Sigmoid colon (tissue), 7 donors: Measurements from ENCODE around the gene SLC4A1. TPM values are rescaled to one million over a fixed set of nuclear protein-coding genes. Genes with fewer than 3 reads are reported as not detected.

Source experiments
- DNase-seq: peaks from one replicate; pipeline ENCODE4 v3.0.0-alpha.2; 2019
- H3K27ac ChIP-seq, 4 donors: fragments of 200-600 bp; sonication (generic); one replicate each; pipeline ENCODE4 v1.5.1; 2016 to 2019; ENCODE audit warnings: mild to moderate bottlenecking in 1 of 4
- H3K27me3 ChIP-seq, 3 donors: fragments of 200-600 bp; sonication (generic); one replicate each; pipeline ENCODE4 v1.5.1; 2019; ENCODE audit warnings: mild to moderate bottlenecking in 1 of 3
- H3K36me3 ChIP-seq, 4 donors: fragments of 200-600 bp; sonication (generic); one replicate each; pipeline ENCODE4 v1.5.1; 2016 to 2019
- H3K4me1 ChIP-seq, 4 donors: fragments of 200-600 bp; sonication (generic); one replicate each; pipeline ENCODE4 v1.5.1; 2017 to 2019
- H3K4me3 ChIP-seq, 4 donors: fragments of 200-600 bp; sonication (generic); one replicate each; pipeline ENCODE4 v1.5.1; 2017 to 2019; ENCODE audit warnings: mild to moderate bottlenecking in 2 of 4, moderate library complexity in 1 of 4
- H3K9me3 ChIP-seq, 4 donors: fragments of 200-600 bp in 3 of 4; sonication (generic) in 3 of 4; one replicate each; pipeline versions ENCODE4 v1.5.1 to v1.6.1; 2013 to 2019
- EP300 ChIP-seq, 4 donors: sonication (generic); formaldehyde crosslinking; IDR thresholded peaks; one replicate each; pipeline ENCODE4 v1.6.1; 2017; ENCODE audit warnings: antibody characterized with exemption in 4 of 4
- POLR2A ChIP-seq, 2 donors: fragments of 450-650 bp; IDR thresholded peaks; one replicate each; pipeline ENCODE4 v1.6.1; 2016; ENCODE audit warnings: antibody characterized with exemption in 2 of 2, mild to moderate bottlenecking in 2 of 2, moderate library complexity in 2 of 2
- POLR2AphosphoS5 ChIP-seq, 4 donors: sonication (generic); formaldehyde crosslinking; IDR thresholded peaks; one replicate each; pipeline ENCODE4 v1.6.1; 2017; ENCODE audit warnings: antibody characterized with exemption in 4 of 4
- WGBS, 2 donors: extraction: QIAGEN DNeasy Blood & Tissue Kit; methylation state at CpG; one replicate each; pipeline ENCODE4 v1.1.7; 2013; 5-methylcytosine and 5-hydroxymethylcytosine counted together
- intact Hi-C: fragments of 100-400 bp; cut with DNase I; formaldehyde crosslinking; loops from one replicate; pipeline ENCODE4 v1.15.1; 2023
- polyA plus RNA-seq, 3 donors: library from polyadenylated mRNA; stranded (reverse); fragments of 200-250 nt; gene quantifications; one replicate each; pipeline ENCODE4 v1.2.3, GENCODE V29; 2013
- total RNA-seq, 4 donors: library from RNA; depleted of rRNA; stranded (reverse); fragments of >200 nt; gene quantifications; one replicate each; pipeline ENCODE4 v1.1.0, GENCODE V29; 2016
- TF ChIP-seq, protein P1 (sequence below), 4 experiments: fragments of 450-650 bp in 3 of 4; fragments of 200-600 bp in 1 of 4; IDR thresholded peaks; one replicate each; pipeline ENCODE4 v1.5.1; 2016 to 2019; ENCODE audit warnings: antibody characterized with exemption in 4 of 4, mild to moderate bottlenecking in 3 of 4, moderate library complexity in 2 of 4
- donor health status: healthy with polysubstance abuse.
- donor health status: Bipolar disorder and iron deficiency.
- donor health status: healthy.

Gene SLC4A1
- under 1 TPM in 1 of 4 donors, not detected in 3; under 0.01 TPM for total RNA-seq
- under 1 TPM in 1 of 3 donors, not detected in 2; 0.23 TPM for polyA plus RNA-seq

DNA sequence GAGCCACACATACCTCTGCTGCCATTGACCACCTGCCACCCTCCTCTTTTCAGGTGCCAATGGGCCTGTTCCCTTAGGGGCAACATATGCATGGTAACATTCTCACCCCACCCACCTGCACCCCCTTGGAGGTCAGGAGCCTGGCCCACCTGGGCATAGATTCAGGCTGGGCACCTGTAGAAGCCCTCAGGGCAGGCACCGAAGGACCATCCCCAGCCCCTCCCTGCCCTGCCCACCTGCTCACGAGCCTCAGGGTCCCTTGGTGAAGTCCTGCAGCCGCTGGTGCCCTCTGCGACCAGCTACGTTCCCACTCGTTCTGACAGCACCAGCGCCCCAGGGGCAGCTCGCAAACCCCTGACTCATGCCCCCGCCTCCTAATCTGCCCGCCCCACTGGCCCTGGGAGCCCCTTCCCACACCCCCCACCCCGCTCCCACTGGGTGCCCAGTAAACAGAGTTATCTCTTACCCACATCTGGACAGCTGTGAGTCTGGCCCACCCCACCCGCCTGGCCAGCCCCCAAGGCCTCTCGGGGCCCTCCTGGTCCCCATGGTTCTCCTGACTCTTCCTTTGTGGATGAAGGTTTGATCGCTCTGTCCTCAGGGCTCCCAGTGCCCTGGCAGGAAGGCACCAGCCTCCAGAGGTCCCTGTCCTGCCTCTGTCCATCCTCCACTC lies at the start of gene SLC4A1:
TSS of gene SLC4A1 (minus strand) at position 318 of the 673 bp plus-strand sequence. CDS start 5,269 bp downstream, outside the sequence.
- no peak within 1 kb of the TSS for H3K4me3 ChIP-seq
- H3K36me3 ChIP-seq = no peaks in the 10 kb centered on the region
- H3K27ac ChIP-seq = no peak within 1 kb of the TSS
- WGBS, 2 donors = 68 to 76% methylated on average over 14 of the region's 14 CpGs
- no peak for TF ChIP-seq POLR2AphosphoS5 (IDR thresholded peaks at IDR 0.05)
- TF ChIP-seq, protein P1, sequence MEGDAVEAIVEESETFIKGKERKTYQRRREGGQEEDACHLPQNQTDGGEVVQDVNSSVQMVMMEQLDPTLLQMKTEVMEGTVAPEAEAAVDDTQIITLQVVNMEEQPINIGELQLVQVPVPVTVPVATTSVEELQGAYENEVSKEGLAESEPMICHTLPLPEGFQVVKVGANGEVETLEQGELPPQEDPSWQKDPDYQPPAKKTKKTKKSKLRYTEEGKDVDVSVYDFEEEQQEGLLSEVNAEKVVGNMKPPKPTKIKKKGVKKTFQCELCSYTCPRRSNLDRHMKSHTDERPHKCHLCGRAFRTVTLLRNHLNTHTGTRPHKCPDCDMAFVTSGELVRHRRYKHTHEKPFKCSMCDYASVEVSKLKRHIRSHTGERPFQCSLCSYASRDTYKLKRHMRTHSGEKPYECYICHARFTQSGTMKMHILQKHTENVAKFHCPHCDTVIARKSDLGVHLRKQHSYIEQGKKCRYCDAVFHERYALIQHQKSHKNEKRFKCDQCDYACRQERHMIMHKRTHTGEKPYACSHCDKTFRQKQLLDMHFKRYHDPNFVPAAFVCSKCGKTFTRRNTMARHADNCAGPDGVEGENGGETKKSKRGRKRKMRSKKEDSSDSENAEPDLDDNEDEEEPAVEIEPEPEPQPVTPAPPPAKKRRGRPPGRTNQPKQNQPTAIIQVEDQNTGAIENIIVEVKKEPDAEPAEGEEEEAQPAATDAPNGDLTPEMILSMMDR (IDR thresholded peaks at IDR 0.05) = no peak
- TF ChIP-seq EP300 (IDR thresholded peaks at IDR 0.05) = no peak
- TF ChIP-seq POLR2A (IDR thresholded peaks at IDR 0.05) = no peak
- intact Hi-C loops = no loop called here
- peaks cover 0 to 7% (median 0%) of the 10 kb centered on the region in 3 donors for H3K27me3 ChIP-seq
- H3K4me1 ChIP-seq = no peaks in the 10 kb centered on the region
- no peak for DNase-seq
- no peaks in the 10 kb centered on the region for H3K9me3 ChIP-seq

DNA sequence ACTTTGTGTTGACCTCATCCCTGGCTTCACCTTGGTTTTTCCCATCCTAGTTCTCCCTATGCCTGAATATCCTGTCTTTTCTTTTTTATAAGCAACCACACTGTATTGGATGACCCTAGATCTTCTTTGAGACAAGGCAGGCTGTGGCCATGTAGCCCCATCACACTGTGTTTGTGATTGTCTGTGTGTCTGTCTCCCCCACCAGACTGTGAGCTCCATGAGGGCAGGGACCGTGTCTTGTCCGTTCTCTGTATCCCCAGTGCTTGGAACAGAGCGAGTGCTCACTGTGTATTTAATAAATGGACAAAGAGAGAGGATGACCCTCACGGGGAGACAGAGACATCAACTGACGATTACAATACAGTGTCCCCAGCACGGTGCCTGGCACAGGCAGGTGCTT lies 49.6 kb upstream of the SLC4A1 start:
- H3K9me3 ChIP-seq = no peaks in the 10 kb centered on the region
- peaks cover 22 to 54% (median 45%) of the 10 kb centered on the region in 3 donors for H3K27me3 ChIP-seq
- peaks cover 0 to 14% (median 11%) of the 10 kb centered on the region in 4 donors for H3K4me1 ChIP-seq
- H3K36me3 ChIP-seq = peaks cover 22 to 36% (median 30%) of the 10 kb centered on the region in 4 donors
- H3K4me3 ChIP-seq = no peak overlapping the region
- intact Hi-C loops = no loop called here
- WGBS, 2 donors = 80 to 92% methylated on average over 6 of the region's 6 CpGs
- no peak overlapping the region for H3K27ac ChIP-seq
- TF ChIP-seq, protein P1 (IDR thresholded peaks at IDR 0.05) = no peak
- no peak for TF ChIP-seq POLR2AphosphoS5 (IDR thresholded peaks at IDR 0.05)
- TF ChIP-seq EP300 (IDR thresholded peaks at IDR 0.05) = no peak
- no peak for TF ChIP-seq POLR2A (IDR thresholded peaks at IDR 0.05)
- DNase-seq = no peak

DNA sequence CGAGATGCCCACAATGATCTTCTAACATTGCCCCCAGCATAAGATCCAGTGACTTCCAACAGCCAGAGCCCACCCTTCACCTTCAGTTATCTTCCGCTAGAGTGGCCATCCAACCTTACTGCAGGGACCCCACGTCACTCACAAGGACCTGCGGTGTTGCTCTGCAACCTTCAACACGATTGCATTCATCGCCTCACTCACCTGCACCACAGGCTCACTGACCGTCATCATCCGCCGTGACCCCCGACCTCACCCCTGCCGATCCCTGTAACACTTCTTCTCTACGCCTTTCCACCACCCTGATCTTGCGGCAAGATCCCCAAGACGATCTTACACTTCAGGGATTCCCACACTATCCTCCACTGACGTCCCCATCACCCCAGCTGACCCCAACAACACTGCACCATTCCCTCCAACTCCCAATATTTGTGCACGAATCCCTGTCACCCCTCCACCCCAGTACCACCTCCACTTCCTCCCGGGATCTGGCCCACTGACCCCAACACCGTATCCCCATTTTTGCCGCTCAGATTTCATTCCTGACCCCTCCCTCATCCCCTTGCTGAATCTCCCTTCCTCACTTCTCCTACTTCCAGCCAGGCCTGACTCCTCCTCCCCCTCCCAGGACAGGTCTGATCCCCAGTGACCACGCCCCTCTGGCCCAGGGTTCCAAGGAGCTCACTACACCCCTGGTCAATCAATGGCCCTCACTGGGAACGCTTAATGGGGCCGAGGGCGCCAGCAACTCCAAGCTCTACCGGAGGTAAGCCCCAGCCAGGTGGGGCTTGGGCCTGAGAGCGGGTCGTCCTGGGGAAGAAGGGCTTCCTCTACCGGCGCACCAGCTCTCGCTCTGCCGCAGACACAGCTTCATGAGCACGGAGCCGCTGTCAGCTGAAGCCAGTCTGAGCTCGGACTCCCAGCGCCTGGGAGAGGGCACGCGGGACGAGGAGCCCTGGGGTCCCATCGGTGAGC lies 48.1 kb upstream of the SLC4A1 start:
- Histone ChIP-seq H3K36me3 (peaks cover 9 to 21% (median 16%) of the 10 kb centered on the region in 4 donors), H3K9me3 (no peaks in the 10 kb centered on the region), H3K27me3 (peaks cover 22 to 55% (median 50%) of the 10 kb centered on the region in 3 donors), H3K27ac (no peak overlapping the region), H3K4me1 (peaks cover 0 to 14% (median 10%) of the 10 kb centered on the region in 4 donors), H3K4me3 (no peak overlapping the region)
- no peak for DNase-seq
- TF ChIP-seq, protein P1 (IDR thresholded peaks at IDR 0.05) = no peak
- TF ChIP-seq POLR2A (IDR thresholded peaks at IDR 0.05) = no peak
- intact Hi-C loops = no loop called here
- WGBS, 2 donors = 9% methylated on average over 38 of the region's 38 CpGs

DNA sequence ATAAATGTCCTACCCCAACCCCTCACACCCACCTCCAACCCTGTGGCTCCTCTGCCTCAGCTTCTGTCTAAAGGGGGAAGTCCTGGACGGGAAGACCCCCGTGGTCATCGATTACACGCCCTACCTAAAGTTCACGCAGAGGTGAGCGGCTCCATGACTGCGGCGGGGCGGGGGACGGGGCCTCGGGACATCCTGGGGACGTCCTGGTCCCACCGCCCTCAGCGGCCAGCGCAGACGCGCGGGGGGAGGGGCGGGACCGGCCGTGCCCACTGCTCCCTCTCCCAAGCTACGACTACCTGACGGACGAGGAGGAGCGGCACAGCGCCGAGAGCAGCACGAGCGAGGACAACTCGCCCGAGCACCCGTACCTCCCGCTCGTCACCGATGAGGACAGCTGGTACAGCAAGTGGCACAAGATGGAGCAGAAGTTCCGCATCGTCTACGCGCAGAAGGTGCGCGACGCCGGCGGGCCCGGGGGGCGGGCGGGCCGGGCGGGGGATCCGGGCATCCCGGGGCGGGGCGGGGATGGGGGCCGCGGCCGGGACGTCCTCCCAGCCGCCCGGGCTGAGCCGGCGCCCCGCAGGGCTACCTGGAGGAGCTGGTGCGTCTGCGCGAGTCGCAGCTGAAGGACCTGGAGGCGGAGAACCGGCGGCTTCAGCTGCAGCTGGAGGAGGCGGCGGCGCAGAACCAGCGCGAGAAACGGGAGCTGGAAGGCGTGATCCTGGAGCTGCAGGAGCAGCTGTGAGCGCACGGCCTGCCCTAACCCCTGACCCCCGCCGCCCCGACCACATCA lies 47.1 kb upstream of the SLC4A1 start:
- Histone ChIP-seq H3K4me3 (peak overlapping the region in 2 of 4 donors; percentile 14 to 15), H3K9me3 (no peaks in the 10 kb centered on the region), H3K27ac (no peak overlapping the region), H3K4me1 (peaks cover 0 to 14% (median 10%) of the 10 kb centered on the region in 4 donors), H3K36me3 (peaks cover 0 to 11% (median 8%) of the 10 kb centered on the region in 4 donors), H3K27me3 (peaks cover 22 to 55% (median 50%) of the 10 kb centered on the region in 3 donors)
- intact Hi-C loops = no loop called here
- no peak for DNase-seq
- 1% methylated on average over 81 of the region's 81 CpGs for WGBS, 2 donors
- no peak for TF ChIP-seq POLR2AphosphoS5 (IDR thresholded peaks at IDR 0.05)
- TF ChIP-seq, protein P1 (IDR thresholded peaks at IDR 0.05) = no peak
- TF ChIP-seq POLR2A (IDR thresholded peaks at IDR 0.05) = no peak
- no peak for TF ChIP-seq EP300 (IDR thresholded peaks at IDR 0.05)
